ENCODE data around the gene SLC27A6.

GRCh38 chr5:128966846-128967245 lies 1.6 kb downstream of the SLC27A6 start:
- TF ChIP-seq POLR2A (IDR thresholded peaks at IDR 0.05) = no peak
- TF ChIP-seq, protein P1, sequence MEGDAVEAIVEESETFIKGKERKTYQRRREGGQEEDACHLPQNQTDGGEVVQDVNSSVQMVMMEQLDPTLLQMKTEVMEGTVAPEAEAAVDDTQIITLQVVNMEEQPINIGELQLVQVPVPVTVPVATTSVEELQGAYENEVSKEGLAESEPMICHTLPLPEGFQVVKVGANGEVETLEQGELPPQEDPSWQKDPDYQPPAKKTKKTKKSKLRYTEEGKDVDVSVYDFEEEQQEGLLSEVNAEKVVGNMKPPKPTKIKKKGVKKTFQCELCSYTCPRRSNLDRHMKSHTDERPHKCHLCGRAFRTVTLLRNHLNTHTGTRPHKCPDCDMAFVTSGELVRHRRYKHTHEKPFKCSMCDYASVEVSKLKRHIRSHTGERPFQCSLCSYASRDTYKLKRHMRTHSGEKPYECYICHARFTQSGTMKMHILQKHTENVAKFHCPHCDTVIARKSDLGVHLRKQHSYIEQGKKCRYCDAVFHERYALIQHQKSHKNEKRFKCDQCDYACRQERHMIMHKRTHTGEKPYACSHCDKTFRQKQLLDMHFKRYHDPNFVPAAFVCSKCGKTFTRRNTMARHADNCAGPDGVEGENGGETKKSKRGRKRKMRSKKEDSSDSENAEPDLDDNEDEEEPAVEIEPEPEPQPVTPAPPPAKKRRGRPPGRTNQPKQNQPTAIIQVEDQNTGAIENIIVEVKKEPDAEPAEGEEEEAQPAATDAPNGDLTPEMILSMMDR (IDR thresholded peaks at IDR 0.05) = no peak

Measured in sigmoid colon (tissue), 3 donors.